22Rv1 (cell line): ENCODE data around the gene POLE2.

Experiments
- ZFX ChIP-seq: fragments of 450-650 bp; IDR thresholded peaks from 2 replicates; pipeline ENCODE4 v1.6.1; 2017; ENCODE audit warnings: antibody characterized with exemption, borderline replicate concordance
- TF ChIP-seq, protein P1 (sequence below): fragments of 450-650 bp; IDR thresholded peaks from 2 replicates; pipeline ENCODE4 v1.5.1; 2017; ENCODE audit warnings: mild to moderate bottlenecking

GRCh38 chr14:49623941-49624839 is 63.8 kb downstream of the POLE2 start:
- TF ChIP-seq, protein P1, sequence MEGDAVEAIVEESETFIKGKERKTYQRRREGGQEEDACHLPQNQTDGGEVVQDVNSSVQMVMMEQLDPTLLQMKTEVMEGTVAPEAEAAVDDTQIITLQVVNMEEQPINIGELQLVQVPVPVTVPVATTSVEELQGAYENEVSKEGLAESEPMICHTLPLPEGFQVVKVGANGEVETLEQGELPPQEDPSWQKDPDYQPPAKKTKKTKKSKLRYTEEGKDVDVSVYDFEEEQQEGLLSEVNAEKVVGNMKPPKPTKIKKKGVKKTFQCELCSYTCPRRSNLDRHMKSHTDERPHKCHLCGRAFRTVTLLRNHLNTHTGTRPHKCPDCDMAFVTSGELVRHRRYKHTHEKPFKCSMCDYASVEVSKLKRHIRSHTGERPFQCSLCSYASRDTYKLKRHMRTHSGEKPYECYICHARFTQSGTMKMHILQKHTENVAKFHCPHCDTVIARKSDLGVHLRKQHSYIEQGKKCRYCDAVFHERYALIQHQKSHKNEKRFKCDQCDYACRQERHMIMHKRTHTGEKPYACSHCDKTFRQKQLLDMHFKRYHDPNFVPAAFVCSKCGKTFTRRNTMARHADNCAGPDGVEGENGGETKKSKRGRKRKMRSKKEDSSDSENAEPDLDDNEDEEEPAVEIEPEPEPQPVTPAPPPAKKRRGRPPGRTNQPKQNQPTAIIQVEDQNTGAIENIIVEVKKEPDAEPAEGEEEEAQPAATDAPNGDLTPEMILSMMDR, result no peak
- no peak for TF ChIP-seq ZFX
